Neural cell (in vitro differentiated cells): Measurements from ENCODE around the gene PLEKHF1. TPM values are rescaled to one million over a fixed set of nuclear protein-coding genes. Genes with fewer than 3 reads are reported as not detected.

Source experiments
- H2AFZ ChIP-seq: fragments of 200-600, 300-800 bp; sonication (generic), shearing (Covaris generic); 2 replicates; pipeline ENCODE4 v1.6.0; 2014; ENCODE audit warnings: low read depth, mild to moderate bottlenecking, antibody characterized with exemption, low read length, moderate library complexity
- H3F3A ChIP-seq: fragments of 200-600 bp; shearing (Covaris generic); 2 replicates; pipeline ENCODE4 v1.6.1; 2016; ENCODE audit warnings: mild to moderate bottlenecking, moderate library complexity, mixed read lengths, antibody characterized with exemption, low read length; ENCODE audit not compliant: insufficient read depth, poor library complexity, severe bottlenecking
- H3K27ac ChIP-seq: fragments of 200-600, 300-800 bp; sonication (generic), shearing (Covaris generic); 2 replicates; pipeline ENCODE4 v1.5.1; 2014; ENCODE audit warnings: mild to moderate bottlenecking, low read length, moderate library complexity
- H3K27me3 ChIP-seq: fragments of 300-800, 200-600 bp; sonication (generic), shearing (Covaris generic); 2 replicates; pipeline ENCODE4 v1.6.0; 2014; ENCODE audit warnings: mild to moderate bottlenecking, low read depth, low read length, moderate library complexity; ENCODE audit not compliant: insufficient read depth
- H3K36me3 ChIP-seq: fragments of 300-800, 200-600 bp; sonication (generic), shearing (Covaris generic); 2 replicates; pipeline ENCODE4 v1.5.1; 2014; ENCODE audit warnings: mild to moderate bottlenecking, antibody characterized with exemption, low read length, moderate library complexity; ENCODE audit not compliant: insufficient read depth
- H3K4me2 ChIP-seq: fragments of 300-800, 200-600 bp; sonication (generic), shearing (Covaris generic); 2 replicates; pipeline ENCODE4 v1.6.0; 2014; ENCODE audit warnings: mild to moderate bottlenecking, low read length
- H3K4me3 ChIP-seq: fragments of 300-800, 200-600 bp; sonication (generic), shearing (Covaris generic); 2 replicates; pipeline ENCODE4 v1.5.1; 2014; ENCODE audit warnings: mild to moderate bottlenecking, low read length, moderate library complexity
- H3K79me2 ChIP-seq: fragments of 200-600 bp; shearing (Covaris generic); replicated peaks from 2 replicates; pipeline ENCODE4 v1.6.0; 2014; ENCODE audit warnings: mild to moderate bottlenecking, low read length, moderate library complexity; ENCODE audit not compliant: insufficient read depth
- H3K9ac ChIP-seq: fragments of 300-800, 200-600 bp; sonication (generic), shearing (Covaris generic); 2 replicates; pipeline ENCODE4 v1.6.1; 2016; ENCODE audit warnings: mild to moderate bottlenecking, low read length, mixed read lengths
- H3K9me2 ChIP-seq: fragments of 200-600 bp; shearing (Covaris generic); 2 replicates; pipeline ENCODE4 v1.6.1; 2016; ENCODE audit warnings: mild to moderate bottlenecking, low read length, mixed read lengths; ENCODE audit not compliant: insufficient read depth
- H3K9me3 ChIP-seq: fragments of 200-600, 300-800 bp; sonication (generic), shearing (Covaris generic); 2 replicates; pipeline ENCODE4 v1.6.1; 2016; ENCODE audit warnings: mild to moderate bottlenecking, mixed run types, low read length, moderate library complexity, mixed read lengths
- H4K20me1 ChIP-seq: fragments of 200-600 bp; shearing (Covaris generic); 2 replicates; pipeline ENCODE4 v1.6.1; 2016; ENCODE audit warnings: mild to moderate bottlenecking, mixed run types; ENCODE audit not compliant: insufficient read depth
- CTCF ChIP-seq: fragments of 450-650 bp; IDR thresholded peaks from 2 replicates; pipeline ENCODE4 v1.5.1; 2014; ENCODE audit warnings: antibody characterized with exemption, mild to moderate bottlenecking, moderate library complexity; ENCODE audit not compliant: poor library complexity, severe bottlenecking
- EP300 ChIP-seq: fragments of 450-650 bp; conservative IDR thresholded peaks from 2 replicates; pipeline ENCODE4 v1.6.1; 2014; ENCODE audit warnings: antibody characterized with exemption, mild to moderate bottlenecking, moderate library complexity; ENCODE audit not compliant: poor library complexity, severe bottlenecking
- EZH2 ChIP-seq: fragments of 200-600, 300-800 bp; shearing (Covaris generic), sonication (generic); IDR thresholded peaks from 2 replicates; pipeline ENCODE4 v1.6.1; 2014; ENCODE audit warnings: antibody characterized with exemption, low read length, borderline replicate concordance, mild to moderate bottlenecking; ENCODE audit not compliant: insufficient read depth, poor library complexity, severe bottlenecking
- MXI1 ChIP-seq: fragments of 450-650 bp; conservative IDR thresholded peaks from 2 replicates; pipeline ENCODE4 v1.6.1; 2014; ENCODE audit warnings: antibody characterized with exemption, mild to moderate bottlenecking; ENCODE audit not compliant: poor library complexity, severe bottlenecking
- POLR2AphosphoS5 ChIP-seq: IDR thresholded peaks from 2 replicates; pipeline ENCODE4 v1.6.1; 2012
- RAD21 ChIP-seq: fragments of 450-650 bp; conservative IDR thresholded peaks from 2 replicates; pipeline ENCODE4 v1.6.1; 2014; ENCODE audit warnings: antibody characterized with exemption, mild to moderate bottlenecking, moderate library complexity
- REST ChIP-seq: IDR thresholded peaks from 2 replicates; pipeline ENCODE4 v1.6.1; 2012; ENCODE audit warnings: borderline replicate concordance
- SMC3 ChIP-seq: fragments of 450-650 bp; conservative IDR thresholded peaks from 2 replicates; pipeline ENCODE4 v1.6.1; 2014; ENCODE audit warnings: antibody characterized with exemption, mild to moderate bottlenecking, moderate library complexity; ENCODE audit not compliant: poor library complexity
- TAF1 ChIP-seq: IDR thresholded peaks from 2 replicates; pipeline ENCODE4 v1.6.1; 2012; ENCODE audit warnings: low read depth
- polyA plus RNA-seq: library from polyadenylated mRNA; depleted of rRNA; stranded (reverse); fragments of >200 nt; gene quantifications from 2 replicates; pipeline ENCODE4 v1.2.3, GENCODE V29; 2014

PLEKHF1 gene
- polyA plus RNA-seq, 1 donor from 2014 or later, result not detected

GRCh38 chr19:29618434-29618833 lies 46.8 kb upstream of the PLEKHF1 start:
- Histone ChIP-seq H3K36me3 (peaks cover 5% of the 10 kb centered on the region), H4K20me1 (no peaks in the 10 kb centered on the region), H3K9me3 (no peaks in the 10 kb centered on the region), H3K79me2 (no peaks in the 10 kb centered on the region), H3K27me3 (no peaks in the 10 kb centered on the region), H3K27ac (no peak overlapping the region), H3K9ac (no peak overlapping the region), H3F3A (no peaks in the 10 kb centered on the region), H3K4me3 (no peak overlapping the region), H3K4me2 (no peak overlapping the region), H3K9me2 (no peaks in the 10 kb centered on the region), H2AFZ (no peak overlapping the region)
- TF ChIP-seq REST, result no peak
- no peak for TF ChIP-seq EP300
- no peak for TF ChIP-seq TAF1
- TF ChIP-seq POLR2AphosphoS5, result no peak
- TF ChIP-seq CTCF, result no peak
- TF ChIP-seq RAD21, result no peak
- no peak for TF ChIP-seq EZH2
- no peak for TF ChIP-seq MXI1
- no peak for TF ChIP-seq SMC3

- H3F3A ChIP-seq, result no peaks in the 10 kb centered on the region
Observed at GRCh38 chr19:29618871-29619270, 46.4 kb upstream of the PLEKHF1 start.

More at GRCh38 chr19:29618871-29619270, 46.4 kb upstream of the PLEKHF1 start:
- H4K20me1 ChIP-seq, result no peaks in the 10 kb centered on the region
- H3K36me3 ChIP-seq, result peaks cover 5% of the 10 kb centered on the region
- H3K9me3 ChIP-seq, result no peaks in the 10 kb centered on the region
- H3K27me3 ChIP-seq, result no peaks in the 10 kb centered on the region
- H3K9ac ChIP-seq, result no peak overlapping the region
- no peak overlapping the region for H3K27ac ChIP-seq
- H3K4me2 ChIP-seq, result no peak overlapping the region
- H3K79me2 ChIP-seq, result no peaks in the 10 kb centered on the region
- no peak overlapping the region for H3K4me3 ChIP-seq
- no peak for TF ChIP-seq REST
- TF ChIP-seq POLR2AphosphoS5, result no peak
- no peak for TF ChIP-seq MXI1
- no peak for TF ChIP-seq RAD21
- no peak for TF ChIP-seq EP300
- TF ChIP-seq SMC3, result no peak
- no peak for TF ChIP-seq EZH2
- no peak for TF ChIP-seq TAF1
- TF ChIP-seq CTCF, result no peak
- no peaks in the 10 kb centered on the region for H3K9me2 ChIP-seq
- no peak overlapping the region for H2AFZ ChIP-seq
